Testis (tissue), 3 donors: ENCODE measurements around the gene HOXD10. TPM values are rescaled to one million over a fixed set of nuclear protein-coding genes. Genes with fewer than 3 reads are reported as not detected.

Experiments
- DNase-seq: peaks from one replicate; pipeline ENCODE4 v3.0.0-alpha.2; 2019
- H3K27ac ChIP-seq, 2 donors: fragments of 200-600 bp; sonication (generic); one replicate each; pipeline ENCODE4 v1.5.1; 2019
- H3K27me3 ChIP-seq: fragments of 200-600 bp; sonication (generic); one replicate; pipeline ENCODE4 v1.5.1; 2019
- H3K36me3 ChIP-seq: fragments of 200-600 bp; sonication (generic); one replicate; pipeline ENCODE4 v1.5.1; 2017; ENCODE audit warnings: low read depth; ENCODE audit errors: missing control alignments
- H3K4me1 ChIP-seq: fragments of 200-600 bp; sonication (generic); one replicate; pipeline ENCODE4 v1.5.1; 2019
- H3K4me3 ChIP-seq, 2 donors: fragments of 200-600 bp; sonication (generic); one replicate each; pipeline ENCODE4 v1.5.1; 2017 to 2019
- H3K9me3 ChIP-seq: fragments of 200-600 bp; sonication (generic); one replicate; pipeline ENCODE4 v1.5.1; 2017
- POLR2A ChIP-seq: fragments of 450-650 bp; IDR thresholded peaks from one replicate; pipeline ENCODE4 v1.6.1; 2017; ENCODE audit warnings: antibody characterized with exemption, mild to moderate bottlenecking, moderate library complexity
- WGBS, 2 donors: methylation state at CpG; one replicate each; pipeline ENCODE4 v1.1.5; 2018; 5-methylcytosine and 5-hydroxymethylcytosine counted together
- intact Hi-C: fragments of 100-400 bp; cut with DNase I; formaldehyde crosslinking; loops from one replicate; pipeline ENCODE4 v1.15.1; 2023; ENCODE audit warnings: low total_unique reads
- microRNA counts, 2 donors: library from miRNA; unstranded; fragments of <30 nt; microRNA quantifications; one replicate each; lab custom pipeline; 2016
- microRNA-seq, 2 donors: library from miRNA; unstranded; fragments of <30 nt; microRNA quantifications; one replicate each; pipeline ENCODE4, GENCODE V29; 2016; ENCODE audit warnings: borderline number of aligned reads in 2 of 2, borderline replicate concordance in 1 of 2
- polyA plus RNA-seq: library from polyadenylated mRNA; stranded (reverse); fragments of 350-450 nt; fragmentation: Illumina TruSeq; extraction: RNeasy Lipid Tissue Mini Kit (QIAGEN cat#74804); gene quantifications from one replicate; pipeline ENCODE4 v1.2.3, GENCODE V29; 2014; ENCODE audit warnings: low read depth, low replicate concordance; ENCODE audit not compliant: insufficient read depth
- small RNA-seq, 2 donors: library from RNA; depleted of rRNA; stranded (forward); fragments of <200 nt; gene quantifications; one replicate each; pipeline ENCODE3, GENCODE V24; 2016
- total RNA-seq, 2 donors: library from RNA; depleted of rRNA; stranded (reverse); fragments of >200 nt; gene quantifications; one replicate each; pipeline ENCODE4 v1.2.3, GENCODE V29; 2016
- TF ChIP-seq, protein P1 (sequence below), 3 experiments: fragments of 450-650 bp in 2 of 3; fragments of 200-600 bp in 1 of 3; sonication (generic) in 1 of 3; IDR thresholded peaks; one replicate each; pipeline ENCODE4 v1.5.1; 2016 to 2019; ENCODE audit warnings: antibody characterized with exemption in 3 of 3, mild to moderate bottlenecking in 2 of 3, moderate library complexity in 1 of 3

Gene HOXD10
- total and polyA plus RNA-seq, 3 donors from 2014 or later: 0.92 to 3.3 (median 2.7) TPM

DNA sequence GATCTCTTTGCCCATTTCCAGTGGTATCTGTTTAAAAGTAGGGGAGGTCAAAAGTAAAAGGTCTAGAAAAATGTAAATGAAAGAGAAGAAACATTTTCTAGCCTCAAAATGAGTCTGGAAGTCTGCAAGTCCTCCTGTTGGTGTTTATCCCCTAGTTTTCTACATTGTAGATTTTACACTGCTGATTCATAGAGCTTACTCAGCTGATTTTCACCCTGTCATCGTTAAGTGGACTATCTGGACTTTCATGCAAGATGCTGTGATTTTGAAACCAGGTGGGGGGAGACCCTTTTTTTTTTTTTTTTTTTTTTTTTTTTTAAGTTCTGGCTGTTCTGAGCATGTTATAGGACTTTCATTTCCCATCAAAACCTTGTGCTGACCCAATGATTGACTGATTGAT, 50.8 kb downstream of the HOXD10 start:
- H3K27ac ChIP-seq: no peak overlapping the region
- no peaks in the 10 kb centered on the region for H3K9me3 ChIP-seq
- H3K36me3 ChIP-seq: no peaks in the 10 kb centered on the region
- DNase-seq: no peak
- TF ChIP-seq POLR2A: no peak
- TF ChIP-seq, protein P1, sequence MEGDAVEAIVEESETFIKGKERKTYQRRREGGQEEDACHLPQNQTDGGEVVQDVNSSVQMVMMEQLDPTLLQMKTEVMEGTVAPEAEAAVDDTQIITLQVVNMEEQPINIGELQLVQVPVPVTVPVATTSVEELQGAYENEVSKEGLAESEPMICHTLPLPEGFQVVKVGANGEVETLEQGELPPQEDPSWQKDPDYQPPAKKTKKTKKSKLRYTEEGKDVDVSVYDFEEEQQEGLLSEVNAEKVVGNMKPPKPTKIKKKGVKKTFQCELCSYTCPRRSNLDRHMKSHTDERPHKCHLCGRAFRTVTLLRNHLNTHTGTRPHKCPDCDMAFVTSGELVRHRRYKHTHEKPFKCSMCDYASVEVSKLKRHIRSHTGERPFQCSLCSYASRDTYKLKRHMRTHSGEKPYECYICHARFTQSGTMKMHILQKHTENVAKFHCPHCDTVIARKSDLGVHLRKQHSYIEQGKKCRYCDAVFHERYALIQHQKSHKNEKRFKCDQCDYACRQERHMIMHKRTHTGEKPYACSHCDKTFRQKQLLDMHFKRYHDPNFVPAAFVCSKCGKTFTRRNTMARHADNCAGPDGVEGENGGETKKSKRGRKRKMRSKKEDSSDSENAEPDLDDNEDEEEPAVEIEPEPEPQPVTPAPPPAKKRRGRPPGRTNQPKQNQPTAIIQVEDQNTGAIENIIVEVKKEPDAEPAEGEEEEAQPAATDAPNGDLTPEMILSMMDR (IDR thresholded peaks at IDR 0.05): no peak
- intact Hi-C loops: no loop called here
- no peak overlapping the region for H3K4me3 ChIP-seq
- WGBS, 2 donors: 72 to 80% methylated on average over 1 of the region's 1 CpG
- no peaks in the 10 kb centered on the region for H3K27me3 ChIP-seq
- H3K4me1 ChIP-seq: peaks cover 18% of the 10 kb centered on the region

DNA sequence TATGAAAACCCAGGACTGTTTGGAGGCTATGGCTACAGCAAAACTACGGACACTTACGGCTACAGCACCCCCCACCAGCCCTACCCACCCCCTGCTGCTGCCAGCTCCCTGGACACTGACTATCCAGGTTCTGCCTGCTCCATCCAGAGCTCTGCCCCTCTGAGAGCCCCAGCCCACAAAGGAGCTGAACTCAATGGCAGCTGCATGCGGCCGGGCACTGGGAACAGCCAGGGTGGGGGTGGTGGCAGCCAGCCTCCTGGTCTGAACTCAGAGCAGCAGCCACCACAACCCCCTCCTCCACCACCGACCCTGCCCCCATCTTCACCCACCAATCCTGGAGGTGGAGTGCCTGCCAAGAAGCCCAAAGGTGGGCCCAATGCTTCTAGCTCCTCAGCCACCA, 52.6 kb downstream of the HOXD10 start:
- TF ChIP-seq, protein P1 (IDR thresholded peaks at IDR 0.05): no peak
- no peak for TF ChIP-seq POLR2A
- Histone ChIP-seq H3K27ac (no peak overlapping the region), H3K27me3 (no peaks in the 10 kb centered on the region)

More for the DNA sequence above, 52.6 kb downstream of the HOXD10 start:
- Histone ChIP-seq H3K4me1 (peaks cover 18% of the 10 kb centered on the region), H3K36me3 (no peaks in the 10 kb centered on the region), H3K9me3 (no peaks in the 10 kb centered on the region), H3K4me3 (no peak overlapping the region)
- WGBS, 2 donors: 87 to 100% methylated on average over 2 to 5 of the region's 5 CpGs
- no peak for DNase-seq
- intact Hi-C loops: no loop called here

MicroRNA genes within 50 kb of the gene (microRNA counts, 767-probe panel; counts per million panel counts)
- 8,127 to 8,738 counts per million in 2 donors for microRNA hsa-miR-10b-5p (lab: Ali Mortazavi, UCI)

Small RNAs within 50 kb of the gene (microRNA-seq; reads per million reads assigned to microRNA genes)
- gene MIR10B: 24,934 to 27,949 reads per million in 2 donors

Small RNAs within 50 kb of the gene (small RNA-seq; reads per million reads assigned to genes)
- gene MIR10B: 132,223 to 189,568 reads per million in 2 donors

Other genes with a start within 250 kb of the HOXD10 start
- gene LNPK, start 114.5 kb upstream of the HOXD10 start, total RNA-seq: 10 to 100 TPM; 19.5 to 23.8 TPM
- gene LNPK, start 114.5 kb upstream of the HOXD10 start, polyA plus RNA-seq: 45.2 TPM
- gene EVX2, start 32.8 kb upstream of the HOXD10 start, total RNA-seq: 1 to 10 TPM; 1.5 to 3.1 TPM
- 2.3 TPM for gene EVX2, start 32.8 kb upstream of the HOXD10 start, polyA plus RNA-seq
- under 1 TPM in 1 of 2 donors, not detected in 1; 0.31 TPM for gene HOXD13, start 24.1 kb upstream of the HOXD10 start, total RNA-seq
- gene HOXD13, start 24.1 kb upstream of the HOXD10 start, polyA plus RNA-seq: 0.36 TPM
- not detected for gene HOXD12, start 17.0 kb upstream of the HOXD10 start, total RNA-seq
- gene HOXD12, start 17.0 kb upstream of the HOXD10 start, polyA plus RNA-seq: not detected
- gene HOXD11, start 9.5 kb upstream of the HOXD10 start, total RNA-seq: 1 to 10 TPM in 1 of 2 donors, under 1 TPM in 1; 0.62 to 1.7 TPM
- gene HOXD11, start 9.5 kb upstream of the HOXD10 start, polyA plus RNA-seq: 0.29 TPM
- gene HOXD9, start 5.9 kb downstream of the HOXD10 start, total RNA-seq: 10 to 100 TPM; 15.7 to 21.2 TPM
- 8.2 TPM for gene HOXD9, start 5.9 kb downstream of the HOXD10 start, polyA plus RNA-seq
- gene HOXD8, start 12.9 kb downstream of the HOXD10 start, total RNA-seq: 10 to 100 TPM; 39.8 to 41.2 TPM
- gene HOXD8, start 12.9 kb downstream of the HOXD10 start, polyA plus RNA-seq: 36.6 TPM
- gene HOXD4, start 34.8 kb downstream of the HOXD10 start, total RNA-seq: 10 to 100 TPM; 11.5 to 13.3 TPM
- gene HOXD4, start 34.8 kb downstream of the HOXD10 start, polyA plus RNA-seq: 2.7 TPM
- 10 to 100 TPM; 14.0 to 22.3 TPM for gene HOXD3, start 40.5 kb downstream of the HOXD10 start, total RNA-seq
- 2.7 TPM for gene HOXD3, start 40.5 kb downstream of the HOXD10 start, polyA plus RNA-seq
- gene HOXD1, start 71.9 kb downstream of the HOXD10 start, total RNA-seq: 1 to 10 TPM; 5.5 to 7.6 TPM
- 1.8 TPM for gene HOXD1, start 71.9 kb downstream of the HOXD10 start, polyA plus RNA-seq
- gene MTX2, start 152.7 kb downstream of the HOXD10 start, total RNA-seq: 10 to 100 TPM; 58.0 to 61.1 TPM
- gene MTX2, start 152.7 kb downstream of the HOXD10 start, polyA plus RNA-seq: 155 TPM